Measurements from ENCODE around the gene ABHD17B.
"Not testable (repeated sequence)": the region's sequence is repeated elsewhere in the genome, so short reads cannot be mapped to it uniquely, and the experiment has no call there.

ABHD17B gene

DNA sequence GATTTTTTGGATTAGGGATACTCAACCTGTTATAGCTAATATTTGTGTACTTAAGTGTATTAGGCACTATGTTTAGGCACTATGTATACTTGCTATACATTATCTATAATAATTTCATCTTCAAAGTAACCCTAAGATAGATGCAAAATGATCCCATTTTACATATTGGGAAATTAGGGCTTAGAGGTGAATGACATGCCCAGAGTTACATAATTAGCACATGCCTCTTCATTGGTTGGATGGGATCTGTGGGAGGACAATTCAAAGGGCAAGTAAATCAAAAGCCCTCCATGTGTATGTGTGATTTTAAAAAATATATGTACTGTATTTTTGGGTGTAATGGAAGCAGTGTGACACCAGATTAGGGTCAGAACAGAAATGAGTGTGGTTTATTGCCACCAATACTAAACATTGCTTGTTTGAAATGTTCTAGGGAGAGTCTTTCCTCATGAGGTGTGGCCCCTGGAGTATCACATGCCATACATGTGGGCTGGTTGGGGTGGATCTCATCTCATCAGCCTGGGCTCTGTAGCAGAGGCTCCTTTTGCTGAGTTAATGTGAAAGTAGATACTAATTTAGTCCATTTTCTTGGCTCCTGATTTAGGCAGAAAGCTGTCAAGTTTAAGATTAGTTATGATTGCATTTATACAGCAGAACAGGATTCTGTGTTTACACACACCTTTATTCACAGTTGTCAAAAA is 6.0 kb upstream of the ABHD17B start:
- DNase-seq = no peak

DNA sequence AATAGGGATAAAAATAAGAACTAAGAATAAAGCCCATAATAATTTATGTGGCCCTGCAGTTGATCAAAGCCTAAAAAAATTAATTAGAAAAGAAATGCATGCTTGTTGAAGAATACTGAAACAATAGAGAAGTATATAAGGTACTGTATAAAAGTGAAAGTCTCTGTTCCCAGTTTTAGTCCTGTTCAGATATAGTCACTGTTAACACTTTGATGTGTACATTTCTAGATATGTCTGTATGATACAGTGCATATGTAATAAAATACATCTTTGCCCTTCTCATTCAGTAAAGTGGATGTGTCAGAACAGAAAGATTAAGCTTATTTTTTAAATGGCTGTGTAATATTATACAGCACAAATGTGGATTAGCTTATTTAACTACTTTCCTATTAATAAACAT is 4.5 kb upstream of the ABHD17B start:
- DNase-seq = no peak

DNA sequence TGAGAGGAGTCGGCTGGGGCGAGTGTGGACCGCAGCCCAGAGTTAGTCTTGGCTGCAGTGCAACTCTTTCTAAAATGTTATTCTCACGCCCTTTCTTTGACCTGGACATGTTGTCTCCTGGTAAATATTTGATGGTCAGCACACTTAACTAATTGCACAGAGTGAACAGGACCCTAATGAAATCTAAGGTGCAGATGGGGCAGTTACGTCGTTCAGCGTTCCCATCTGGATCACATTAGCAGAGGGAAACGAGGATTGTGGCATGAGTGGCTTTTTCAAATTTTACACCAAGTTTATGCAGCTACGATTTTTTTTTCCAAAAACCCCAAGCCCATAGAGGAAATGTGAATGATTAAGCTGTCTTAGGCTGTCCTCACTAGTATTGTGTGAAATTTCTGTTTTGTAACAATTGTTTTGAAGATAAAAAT is 929 bp upstream of the ABHD17B start:
- no peak for DNase-seq

DNA sequence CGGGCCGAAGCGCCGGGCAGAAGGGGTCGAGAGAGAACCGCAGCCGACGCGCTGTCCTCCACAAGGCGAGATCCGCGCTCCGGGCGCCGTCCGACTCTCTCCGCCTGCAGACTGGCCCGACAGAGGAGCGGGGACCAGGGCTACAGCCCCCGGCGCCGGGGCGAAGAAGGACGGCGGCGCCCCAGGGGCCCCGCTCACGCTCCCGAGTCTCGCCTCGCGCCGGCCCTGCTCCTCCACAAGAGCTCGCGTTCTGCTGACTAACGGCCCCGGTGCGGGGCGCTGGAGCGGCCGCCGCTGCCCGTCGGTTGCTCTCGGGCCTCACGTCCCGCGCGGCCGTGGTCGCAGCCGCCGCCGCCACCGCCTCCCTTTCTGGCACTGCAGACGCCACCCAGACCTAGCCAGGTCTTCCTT is 338 bp downstream of the ABHD17B start:
- peak in 5 of 56 donors; percentile 21 to 58 (median 51) for DNase-seq

DNA sequence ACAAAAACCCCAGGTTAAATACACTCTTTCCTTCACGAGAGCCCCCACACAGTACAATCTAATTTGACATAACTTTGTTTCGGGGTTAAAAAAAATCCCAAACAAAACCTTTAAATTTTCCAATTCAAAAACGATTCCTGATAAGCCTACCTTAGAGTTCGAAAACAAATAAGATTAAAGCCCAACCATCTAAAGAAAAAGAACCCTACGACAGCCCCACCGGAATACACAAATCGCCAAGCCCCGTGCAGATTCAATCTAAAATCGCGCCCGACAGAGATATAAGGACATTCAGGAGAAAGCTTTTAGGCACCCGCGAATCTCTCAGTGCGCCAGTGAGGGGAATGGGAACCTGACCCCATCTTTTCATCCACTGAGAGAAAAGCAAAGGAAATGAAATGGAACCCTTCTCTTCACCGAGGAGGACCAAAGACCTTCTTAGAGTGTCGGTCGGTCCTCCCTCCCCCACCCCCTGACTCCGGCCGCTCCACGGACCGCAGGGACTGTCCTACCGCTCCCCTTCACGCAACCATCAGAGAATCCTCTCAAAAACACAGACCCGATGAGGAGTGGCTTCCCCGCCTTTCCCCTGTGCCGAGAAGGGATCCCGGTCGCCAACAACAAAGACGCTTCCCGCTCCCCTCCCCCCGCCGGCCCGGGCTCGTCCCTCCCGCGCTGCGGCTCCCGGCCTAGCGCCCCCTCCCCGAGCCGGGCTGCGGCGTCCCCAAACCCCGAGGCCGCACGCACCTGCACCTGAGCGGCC is 925 bp downstream of the ABHD17B start:
- DNase-seq = peak in 52 of 56 donors; percentile 12 to 76 (median 52)

DNA sequence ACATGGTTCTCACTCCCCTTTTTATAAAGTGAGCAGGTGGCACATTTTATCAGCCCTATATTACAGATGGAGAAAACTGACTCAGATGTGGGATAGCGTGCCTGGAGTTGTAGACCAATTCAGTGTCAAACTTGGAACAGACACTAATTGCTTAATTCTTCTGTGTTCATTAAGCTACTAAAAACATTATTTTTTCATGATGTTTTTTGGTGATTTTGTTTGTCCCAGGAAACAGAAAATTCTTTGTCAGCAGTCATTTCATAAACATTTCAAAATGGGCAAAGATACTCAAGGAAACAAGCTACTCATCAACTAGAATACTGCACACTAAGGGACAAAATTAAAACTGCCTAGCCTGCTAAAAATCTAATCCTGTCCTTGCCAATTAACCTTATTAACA is 2.2 kb downstream of the ABHD17B start:
- DNase-seq = no peak

DNA sequence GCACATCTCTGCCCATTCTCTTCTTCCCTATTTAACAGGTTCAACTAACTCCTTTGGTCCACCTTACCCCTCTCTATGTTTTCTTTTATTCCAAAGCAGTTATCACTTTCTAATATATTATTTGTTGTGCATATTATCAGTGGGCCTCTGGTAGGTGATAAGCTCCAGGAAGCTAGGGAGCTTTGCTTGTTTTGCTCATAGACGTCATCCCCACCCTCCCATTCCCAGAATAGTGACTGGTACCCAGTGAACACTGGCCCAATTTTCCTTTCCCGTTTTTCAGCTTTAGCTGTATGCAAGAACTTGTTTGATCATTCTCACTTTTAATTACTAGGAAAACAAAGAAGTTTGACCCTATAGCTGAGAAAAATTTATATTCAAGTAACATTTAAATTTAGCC is 6.9 kb downstream of the ABHD17B start:
- DNase-seq = no peak

DNA sequence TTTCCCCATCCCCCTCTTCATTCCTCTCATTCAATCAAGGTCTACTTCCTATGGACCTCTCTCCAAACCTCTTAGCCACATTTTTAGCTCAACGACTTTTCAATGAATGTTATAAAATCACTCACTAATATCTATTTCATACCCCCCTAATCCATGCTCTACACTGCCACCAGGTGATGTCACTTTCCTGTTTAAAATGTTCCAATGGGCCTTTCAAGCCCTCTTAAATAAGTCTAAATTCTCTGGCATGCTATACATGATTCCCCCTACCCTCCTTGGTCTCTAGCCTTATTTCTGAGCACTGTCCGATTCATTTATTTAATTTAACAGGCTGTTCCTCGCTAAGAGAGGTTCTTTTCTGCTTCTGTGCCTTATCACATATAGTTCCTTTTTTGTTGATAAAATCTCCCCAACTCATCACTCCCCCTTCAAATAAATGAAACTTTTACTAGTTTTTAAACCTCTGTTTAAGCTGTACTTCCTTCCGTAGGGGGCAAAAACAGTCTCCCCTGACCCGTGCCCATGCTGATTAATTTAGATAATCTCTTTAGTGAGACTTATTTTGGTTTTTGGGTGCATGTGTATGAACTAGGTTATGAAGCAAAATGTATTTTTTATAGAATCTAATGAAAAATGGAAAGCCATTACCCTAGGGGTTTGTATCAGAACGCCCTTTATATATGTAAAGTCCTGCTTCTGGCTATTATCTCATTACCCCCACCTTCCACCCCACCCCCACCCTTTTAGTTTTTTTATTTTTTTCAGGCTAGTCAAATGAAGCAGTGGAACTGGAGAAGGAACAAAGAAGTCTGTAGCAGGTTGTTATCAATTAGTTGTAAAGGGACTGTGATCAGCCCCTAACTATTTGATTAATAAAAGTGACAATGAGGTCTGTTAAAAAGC is 9.0 kb downstream of the ABHD17B start:
- DNase-seq = no peak

DNA sequence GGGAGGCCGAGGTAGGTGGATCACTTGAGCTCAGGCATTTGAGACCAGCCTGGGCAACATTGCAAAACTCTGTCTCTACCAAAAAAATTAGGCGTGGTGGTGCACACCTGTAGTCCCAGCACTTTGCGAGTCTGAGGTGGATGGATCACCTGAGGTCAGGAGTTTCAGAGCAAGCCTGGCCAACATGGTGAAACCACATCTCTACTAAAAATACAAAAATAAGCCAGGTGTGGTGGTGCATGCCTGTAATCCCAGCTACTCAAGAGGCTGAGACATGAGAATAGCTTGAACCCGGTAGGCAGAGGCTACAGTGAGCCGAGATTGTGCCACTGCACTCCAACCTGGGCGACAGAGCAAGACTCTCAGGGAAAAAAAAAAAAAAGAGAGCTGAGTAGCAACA is 12.2 kb downstream of the ABHD17B start:
- DNase-seq = not testable (repeated sequence)

DNA sequence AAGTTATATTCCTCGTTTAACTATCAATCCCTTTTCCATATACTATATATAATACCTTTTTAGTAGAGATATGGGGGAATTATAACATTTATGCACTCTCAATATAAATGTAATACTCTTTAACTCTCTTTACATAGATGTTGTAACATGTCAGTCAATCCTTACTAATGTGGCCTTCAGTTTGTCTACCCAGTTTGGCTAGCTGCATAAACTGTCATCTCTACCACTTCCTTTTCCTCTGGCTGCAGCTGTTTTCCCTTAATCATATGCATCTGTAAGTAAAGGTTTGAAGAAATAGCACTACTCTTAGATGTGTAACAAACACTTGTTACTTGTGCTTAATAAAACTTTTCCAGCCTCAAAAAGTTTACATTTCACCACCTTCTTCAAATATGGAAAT is 13.4 kb downstream of the ABHD17B start:
- DNase-seq = no peak

DNA sequence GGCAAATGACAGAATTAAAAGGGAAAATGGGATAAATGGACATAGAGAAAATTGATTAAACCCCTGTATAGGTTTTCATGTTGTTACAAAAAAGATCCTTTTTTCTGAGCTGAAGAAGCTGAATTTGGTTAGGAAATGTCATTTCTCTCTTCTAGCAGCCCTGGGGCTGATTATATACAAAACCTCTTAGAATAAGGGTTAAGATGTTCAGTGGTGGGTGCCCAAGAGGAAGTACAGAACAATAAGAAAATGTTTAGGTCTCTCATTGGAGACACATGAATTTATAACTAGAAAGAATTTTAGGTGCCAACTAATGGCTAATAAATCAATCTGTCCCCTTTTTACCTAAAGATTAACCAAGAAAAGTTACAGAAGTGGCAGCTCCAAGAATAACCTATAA is 14.2 kb downstream of the ABHD17B start:
- DNase-seq = no peak

DNA sequence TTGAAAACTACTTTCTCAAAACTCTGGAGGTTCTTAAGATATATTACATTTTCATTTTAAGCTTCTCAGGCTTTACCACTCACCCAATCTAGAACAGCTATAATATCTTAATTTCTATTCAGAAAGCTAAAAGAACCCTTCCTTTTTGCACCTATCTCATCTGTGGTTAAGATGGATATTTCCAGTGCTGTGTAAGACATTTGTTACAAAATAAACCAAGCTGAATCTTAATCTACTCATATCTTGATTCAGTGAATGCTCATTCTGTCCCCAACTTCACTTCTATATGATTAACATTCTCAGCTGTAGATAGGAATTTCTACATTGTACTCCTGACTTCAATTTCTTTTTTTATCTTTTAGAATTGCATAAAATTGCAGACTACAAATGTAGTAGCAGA is 15.0 kb downstream of the ABHD17B start:
- no peak for DNase-seq

DNA sequence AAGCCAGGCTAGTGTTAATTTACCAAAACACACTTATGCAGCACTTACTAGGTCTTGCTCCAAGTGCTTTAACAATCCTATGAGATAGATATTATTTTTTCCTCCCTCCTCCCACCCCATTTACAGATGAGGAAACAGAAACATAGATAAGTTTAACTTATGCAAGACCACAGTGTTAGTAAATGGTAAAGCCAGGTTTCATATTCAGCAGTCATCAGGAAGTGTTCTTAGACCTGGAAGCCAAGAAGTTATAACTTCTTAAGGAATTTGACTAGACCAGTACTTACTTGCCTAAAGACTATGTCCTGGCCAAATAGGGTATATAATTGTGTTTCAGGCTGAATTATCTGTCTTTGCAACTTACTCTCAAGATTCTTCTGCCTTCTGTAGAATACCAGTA is 15.9 kb downstream of the ABHD17B start:
- DNase-seq = no peak

DNA sequence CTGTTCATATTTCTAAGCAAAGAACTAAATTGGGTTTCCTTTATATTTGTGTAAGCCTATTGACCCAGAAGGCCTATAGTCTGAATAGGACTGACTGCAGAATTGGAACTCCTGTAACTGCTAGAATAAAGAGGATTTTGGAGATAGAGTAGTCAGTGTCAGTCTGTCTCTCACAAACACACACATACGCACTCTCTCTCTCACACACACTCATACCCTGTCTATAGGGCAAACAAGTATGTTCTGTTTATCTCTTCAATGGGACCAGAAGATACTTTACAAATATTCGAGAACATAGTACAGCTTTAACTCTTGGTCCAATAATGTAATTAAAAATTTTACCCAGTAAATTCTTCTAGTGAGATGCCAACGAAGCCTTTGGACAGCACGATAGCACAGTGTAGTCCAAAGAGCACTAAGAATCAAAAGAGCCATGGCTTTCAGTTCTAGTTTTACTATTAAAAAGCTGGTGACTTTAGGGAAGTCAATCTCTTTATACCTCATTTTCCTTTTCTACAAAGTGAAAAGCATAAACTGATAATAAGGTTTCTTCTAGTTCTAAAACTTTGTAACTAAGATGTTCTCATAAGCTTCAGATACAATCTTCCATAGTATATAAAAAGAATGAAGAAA is 19.3 kb downstream of the ABHD17B start:
- no peak for DNase-seq

DNA sequence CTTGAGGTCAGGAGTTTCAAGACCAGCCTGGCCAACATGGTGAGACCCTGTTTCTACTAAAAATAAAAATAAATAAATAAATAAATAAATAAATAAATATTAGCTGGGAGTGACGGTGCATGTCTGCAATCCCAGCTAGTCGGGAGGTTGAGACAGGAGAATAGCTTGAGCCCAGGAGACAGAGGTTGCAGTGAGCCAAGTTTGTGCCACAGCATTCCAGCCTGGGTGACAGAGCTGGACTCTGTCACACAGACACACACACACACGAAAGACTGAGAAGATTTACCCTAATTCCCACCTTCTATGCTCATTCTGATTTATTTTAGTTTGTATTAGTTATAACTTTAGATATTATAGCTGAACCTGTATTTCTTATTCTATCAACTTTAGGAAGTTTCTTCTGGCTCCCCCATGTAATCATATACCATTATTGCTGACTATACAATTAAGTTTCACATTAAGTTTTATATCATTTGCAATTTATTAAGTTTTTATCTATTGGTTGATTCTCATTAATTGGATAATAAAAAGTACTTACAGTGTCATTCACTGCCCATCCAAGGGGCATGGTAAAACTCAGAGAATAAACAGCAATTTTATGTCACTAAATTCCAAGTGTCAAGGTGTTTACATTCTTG is 20.8 kb downstream of the ABHD17B start:
- DNase-seq = no peak

DNA sequence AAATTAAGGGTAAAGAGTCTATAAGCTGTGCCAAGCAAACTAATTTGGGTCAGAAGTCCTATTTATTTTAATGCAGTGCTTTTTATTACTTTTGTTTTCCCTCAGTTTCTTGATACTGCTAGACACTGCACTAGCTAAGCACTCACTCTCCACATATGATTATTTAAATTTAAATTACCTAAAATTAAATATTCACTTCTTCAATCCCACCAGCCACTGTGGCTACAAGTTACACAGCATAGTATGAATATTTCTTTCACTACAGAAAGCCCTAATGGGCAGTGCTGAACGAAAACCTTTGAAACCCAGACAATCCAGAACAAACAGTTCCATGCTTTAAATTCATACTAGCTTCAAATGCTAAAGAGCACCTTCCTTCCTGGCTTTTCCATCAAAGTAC is 23.6 kb downstream of the ABHD17B start:
- no peak for DNase-seq

DNA sequence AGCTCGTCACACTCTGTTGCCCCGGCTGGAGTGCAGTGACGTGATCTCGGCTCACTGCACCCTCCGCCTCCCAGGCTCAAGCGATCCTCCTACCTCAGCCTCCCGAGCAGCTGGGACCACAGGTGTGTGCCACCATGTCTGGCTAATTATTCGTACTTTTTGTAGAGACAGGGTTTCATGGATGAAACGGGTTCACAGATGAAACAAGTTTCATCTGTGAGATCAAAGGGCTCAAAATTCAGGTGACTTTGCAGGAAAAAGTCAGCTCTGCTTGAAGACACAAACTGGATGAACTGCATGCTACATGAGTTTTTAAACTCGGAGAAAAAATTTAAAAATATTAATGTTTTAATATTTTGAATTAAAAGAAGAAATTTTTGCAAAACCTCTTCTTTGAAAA is 24.5 kb downstream of the ABHD17B start:
- no peak for DNase-seq

DNA sequence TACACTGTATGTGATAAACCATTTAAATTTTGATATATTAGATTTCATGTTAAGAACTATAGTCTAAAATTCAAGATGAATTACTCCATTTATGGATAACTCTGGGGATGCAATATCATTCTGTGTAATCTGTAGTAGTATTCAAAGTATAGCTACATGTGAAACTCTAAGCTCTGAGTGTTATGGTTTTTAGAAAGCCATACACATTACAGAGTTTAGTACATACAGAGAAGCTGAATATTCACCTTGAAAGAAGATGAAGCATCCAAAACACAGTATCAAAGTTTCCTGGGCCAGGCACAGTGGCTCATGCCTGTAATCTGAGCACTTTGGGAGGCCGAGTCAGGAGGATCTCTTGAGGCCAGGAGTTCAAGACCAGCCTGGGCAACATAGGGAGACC is 25.0 kb downstream of the ABHD17B start:
- no peak for DNase-seq

DNA sequence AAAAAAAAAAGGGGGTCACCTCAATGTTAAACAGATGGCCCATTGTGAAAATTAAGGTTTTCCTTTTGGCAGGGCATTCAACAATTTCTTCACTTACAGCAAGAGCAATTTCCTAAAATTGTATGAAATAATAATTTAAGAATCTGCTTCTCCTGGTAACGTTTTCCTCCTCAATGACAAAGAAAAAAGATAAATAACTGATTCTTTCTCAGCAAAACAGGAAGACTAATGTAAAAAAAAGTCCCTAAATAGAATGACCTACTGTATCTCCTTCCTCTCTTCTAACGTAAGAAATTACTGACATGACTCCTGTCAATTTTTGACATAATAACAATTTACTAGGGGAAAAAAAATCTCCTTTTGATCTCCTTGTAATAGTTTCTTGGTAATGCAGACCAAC is 25.5 kb downstream of the ABHD17B start:
- no peak for DNase-seq

DNA sequence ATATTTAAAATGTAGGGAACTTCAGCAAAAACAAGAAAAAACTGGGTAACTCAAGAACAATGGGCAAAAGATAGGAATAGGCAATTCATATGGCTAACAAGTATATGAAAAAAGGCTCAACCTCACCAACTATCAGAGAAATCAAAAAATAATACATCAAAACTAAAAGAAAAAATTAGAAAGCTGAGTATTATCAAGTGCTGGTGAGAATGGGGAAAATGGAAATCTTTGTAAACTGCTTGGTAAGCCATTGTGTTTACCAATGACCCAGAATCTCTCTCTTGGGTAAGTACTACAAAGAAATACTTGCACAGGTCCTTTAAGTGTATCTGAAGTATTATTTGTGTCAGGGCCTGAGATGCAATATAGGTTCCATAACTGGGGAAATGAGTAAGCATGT is 27.0 kb downstream of the ABHD17B start:
- DNase-seq = no peak

DNA sequence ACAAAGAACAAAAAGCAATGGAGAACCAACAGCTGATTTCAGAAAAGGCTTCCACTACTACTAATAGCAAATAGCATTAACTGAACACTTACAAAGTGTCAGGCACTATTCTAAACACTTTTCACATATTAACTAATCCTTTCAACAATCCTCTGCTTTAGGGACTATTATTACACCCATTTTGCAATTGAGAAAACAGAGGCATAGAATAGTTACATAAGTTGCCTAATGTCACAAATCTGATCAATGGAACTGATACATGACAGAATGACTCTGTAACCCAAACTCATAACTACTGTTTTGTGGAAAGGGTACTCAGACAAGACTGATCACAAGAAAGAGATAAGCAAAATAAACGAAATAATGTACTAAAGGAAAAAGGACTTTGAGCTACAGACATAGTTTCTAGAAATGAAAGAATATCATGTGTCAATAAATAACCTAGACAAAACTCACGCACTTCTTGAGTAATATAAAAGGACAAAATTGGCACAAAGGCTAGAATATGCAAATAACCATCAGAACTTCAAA is 31.3 kb downstream of the ABHD17B start:
- DNase-seq = no peak
